D721Med (cell line): Measurements from ENCODE around the gene PTPRG.

Source experiments
- DNase-seq: peaks from one replicate; pipeline ENCODE4 v3.0.0; 2011; ENCODE audit warnings: low spot score; ENCODE audit not compliant: insufficient read length
- FAIRE-seq: peaks from 2 replicates; lab custom pipeline; 2011; peaks lifted over from hg19 to GRCh38; lab: Jason Lieb, UNC
- TF ChIP-seq, protein P1 (sequence below): IDR thresholded peaks from 2 replicates; pipeline ENCODE4 v1.5.1; 2012; ENCODE audit warnings: mild to moderate bottlenecking, control low read depth; ENCODE audit not compliant: insufficient read depth; ENCODE audit errors: missing control alignments

Gene PTPRG

DNA sequence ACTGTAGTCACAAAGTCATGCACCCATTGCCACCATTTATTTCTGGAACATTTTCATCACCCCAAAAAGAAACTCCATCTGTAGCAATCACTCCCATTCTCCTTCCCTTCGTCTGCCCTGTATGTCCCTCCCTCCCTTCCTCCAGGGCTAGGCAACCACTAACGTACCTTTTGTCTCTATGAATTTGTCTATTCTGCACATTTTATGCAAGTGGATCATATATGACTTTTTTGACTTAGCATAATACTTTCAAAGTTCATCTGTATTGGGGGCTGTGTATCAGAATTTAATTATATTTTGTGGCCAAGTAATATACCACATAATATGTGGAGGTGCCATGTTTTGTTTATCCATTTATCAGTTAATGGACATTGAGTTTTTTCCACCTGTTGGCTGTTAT, 610.4 kb downstream of the PTPRG start:
- no peak for DNase-seq
- FAIRE-seq, result no peak
- TF ChIP-seq, protein P1, sequence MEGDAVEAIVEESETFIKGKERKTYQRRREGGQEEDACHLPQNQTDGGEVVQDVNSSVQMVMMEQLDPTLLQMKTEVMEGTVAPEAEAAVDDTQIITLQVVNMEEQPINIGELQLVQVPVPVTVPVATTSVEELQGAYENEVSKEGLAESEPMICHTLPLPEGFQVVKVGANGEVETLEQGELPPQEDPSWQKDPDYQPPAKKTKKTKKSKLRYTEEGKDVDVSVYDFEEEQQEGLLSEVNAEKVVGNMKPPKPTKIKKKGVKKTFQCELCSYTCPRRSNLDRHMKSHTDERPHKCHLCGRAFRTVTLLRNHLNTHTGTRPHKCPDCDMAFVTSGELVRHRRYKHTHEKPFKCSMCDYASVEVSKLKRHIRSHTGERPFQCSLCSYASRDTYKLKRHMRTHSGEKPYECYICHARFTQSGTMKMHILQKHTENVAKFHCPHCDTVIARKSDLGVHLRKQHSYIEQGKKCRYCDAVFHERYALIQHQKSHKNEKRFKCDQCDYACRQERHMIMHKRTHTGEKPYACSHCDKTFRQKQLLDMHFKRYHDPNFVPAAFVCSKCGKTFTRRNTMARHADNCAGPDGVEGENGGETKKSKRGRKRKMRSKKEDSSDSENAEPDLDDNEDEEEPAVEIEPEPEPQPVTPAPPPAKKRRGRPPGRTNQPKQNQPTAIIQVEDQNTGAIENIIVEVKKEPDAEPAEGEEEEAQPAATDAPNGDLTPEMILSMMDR, result no peak

DNA sequence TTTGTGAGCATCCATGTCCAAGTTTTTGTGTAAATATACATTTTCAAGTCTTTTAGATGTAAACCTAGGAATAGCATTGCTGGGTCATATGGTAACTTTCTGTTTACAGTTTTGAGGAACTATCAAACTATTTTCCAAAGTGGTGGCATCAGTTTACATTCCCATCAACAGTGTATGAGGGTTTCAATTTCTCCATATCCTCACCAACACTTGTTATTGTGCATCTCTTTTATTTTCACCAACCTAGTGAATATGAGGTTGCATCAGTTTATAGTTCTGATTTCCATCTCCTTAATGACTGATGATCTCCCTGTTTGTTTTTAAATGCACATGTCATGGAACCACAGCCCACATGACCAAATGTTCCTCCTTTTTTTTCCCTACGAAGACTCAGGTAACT, 610.8 kb downstream of the PTPRG start:
- DNase-seq (no peak), FAIRE-seq (no peak)
- TF ChIP-seq, protein P1, result no peak

DNA sequence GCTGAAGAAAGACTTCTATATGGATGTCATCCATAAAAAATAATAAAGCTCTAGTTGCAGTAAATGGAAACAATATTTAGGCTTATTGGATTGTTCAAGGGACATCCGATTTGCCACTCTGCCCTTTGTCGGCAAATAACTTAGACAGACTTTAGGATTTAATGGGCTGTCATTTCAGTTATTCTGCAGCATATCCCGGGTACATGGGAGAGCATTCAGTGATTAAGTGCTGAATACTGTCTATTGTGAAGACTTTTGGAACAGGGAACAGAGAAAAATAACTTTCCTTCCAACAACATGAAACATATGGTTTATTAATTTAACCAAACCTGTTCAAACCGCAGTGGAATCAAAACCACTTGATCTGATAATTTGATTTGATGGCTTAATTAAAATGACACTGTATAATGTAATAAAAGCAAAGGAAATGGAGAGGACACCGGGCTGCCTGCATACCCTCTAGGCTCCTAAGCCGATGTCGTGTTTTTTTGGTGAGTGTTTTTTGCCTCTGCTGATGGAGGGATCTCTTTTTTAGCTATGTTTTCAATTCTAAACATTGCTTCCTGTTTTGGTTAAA, 612.7 kb downstream of the PTPRG start:
- FAIRE-seq, result no peak
- no peak for DNase-seq
- TF ChIP-seq, protein P1, result no peak

DNA sequence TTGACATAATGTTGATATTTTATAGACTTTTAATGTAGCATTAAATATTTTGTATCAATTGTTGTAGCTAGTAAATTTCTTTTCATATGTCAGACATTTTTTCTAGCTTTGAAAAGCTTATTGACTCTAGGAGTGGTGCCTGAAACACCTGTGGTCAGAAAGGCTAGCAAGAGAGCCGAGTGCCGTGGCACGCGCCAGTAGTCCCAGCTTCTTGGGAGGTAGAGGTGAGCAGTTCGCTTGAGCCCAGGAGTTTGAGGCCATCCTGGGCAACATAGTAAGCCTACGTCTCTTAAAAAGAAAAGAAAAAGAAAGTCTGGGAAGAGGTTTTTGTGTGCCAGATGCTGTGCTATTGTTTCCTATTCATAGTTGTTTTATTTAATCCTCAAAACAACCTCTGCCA, 613.8 kb downstream of the PTPRG start:
- no peak for FAIRE-seq
- no peak for DNase-seq
- TF ChIP-seq, protein P1, result no peak

DNA sequence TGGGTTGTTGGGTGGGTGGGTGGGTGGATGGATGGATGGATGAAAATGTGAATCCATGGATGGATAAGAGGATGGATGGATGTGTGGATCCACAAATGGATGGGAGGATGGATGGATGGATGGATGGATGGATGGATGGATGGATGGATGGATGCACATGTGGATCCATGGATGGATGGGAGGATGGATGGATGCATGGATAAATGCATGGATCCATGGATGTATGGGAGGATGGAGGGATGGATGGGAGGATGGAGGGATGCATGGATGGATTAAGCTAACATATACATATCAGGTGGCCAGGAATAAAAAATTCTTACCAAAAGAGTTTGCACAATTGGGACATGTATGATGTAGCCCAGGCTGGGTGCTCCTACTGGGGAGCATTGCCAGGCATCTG, 616.7 kb downstream of the PTPRG start:
- TF ChIP-seq, protein P1, result no peak
- no peak for DNase-seq
- FAIRE-seq, result no peak

DNA sequence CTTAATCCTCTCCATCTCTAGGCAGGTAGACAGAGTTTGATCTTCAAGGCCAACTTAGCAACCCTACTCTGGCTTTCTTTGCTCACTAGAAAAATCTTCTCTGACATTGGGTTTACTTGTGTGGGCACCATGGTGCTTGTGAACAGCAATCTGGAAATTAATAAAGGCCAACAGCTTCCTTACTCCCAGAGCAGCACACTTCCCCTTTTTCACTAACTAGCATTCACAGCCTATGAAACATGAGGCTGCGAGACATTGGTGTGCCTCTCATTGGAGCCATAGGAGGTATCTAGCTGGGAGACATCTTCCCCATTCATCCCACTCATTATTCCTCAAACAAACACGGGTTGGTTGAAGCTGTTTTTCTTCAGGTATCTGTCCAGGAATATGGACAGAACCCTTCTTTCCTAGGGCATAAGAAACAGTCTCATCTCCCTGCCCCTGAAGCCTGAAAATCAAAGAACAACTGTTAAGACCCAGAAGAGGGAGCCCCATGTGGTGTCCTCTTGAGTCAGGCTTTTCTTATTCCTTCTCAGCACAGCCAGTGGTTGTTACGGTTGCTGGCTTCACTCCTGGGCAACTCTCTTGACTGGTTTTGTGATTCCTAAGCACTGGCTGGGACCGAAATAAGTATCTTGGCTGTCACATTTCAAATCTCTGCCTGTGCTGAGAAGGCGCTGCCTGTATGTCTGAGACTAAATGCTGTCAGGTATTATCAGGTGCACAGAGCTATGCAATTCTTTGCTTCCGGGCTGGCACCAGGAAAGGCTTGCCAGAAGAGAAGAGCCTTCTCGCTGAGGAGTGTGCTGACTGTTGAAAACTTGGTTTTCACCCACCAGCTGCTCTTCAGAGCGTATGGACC, 617.6 kb downstream of the PTPRG start:
- no peak for FAIRE-seq
- no peak for DNase-seq
- TF ChIP-seq, protein P1, result no peak

DNA sequence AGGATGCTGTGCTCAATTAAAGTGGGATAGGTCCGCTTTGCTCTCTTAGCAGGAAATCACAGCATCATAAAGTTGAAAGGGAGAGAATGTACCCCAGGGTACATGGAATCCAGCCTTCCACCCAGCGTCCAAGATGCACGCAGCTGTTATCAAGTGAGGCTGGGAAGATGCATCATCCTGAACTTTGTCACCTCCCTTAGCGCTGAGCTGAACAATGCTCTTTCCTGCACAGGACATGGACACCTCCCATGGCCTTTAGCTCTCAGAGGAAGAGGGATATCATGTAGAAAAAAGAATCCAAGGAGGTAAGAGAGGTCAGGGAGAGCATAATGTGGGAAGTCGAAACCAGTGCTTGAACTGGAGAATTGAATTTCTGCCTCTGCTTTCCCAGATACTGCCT, 619.1 kb downstream of the PTPRG start:
- DNase-seq, result no peak
- TF ChIP-seq, protein P1, result no peak
- FAIRE-seq, result no peak
